Activated naive CD4-positive, alpha-beta T cell treated with anti-CD3 and anti-CD28 coated beads, Interleukin-2, amount 50 U/mL, for 24 hours (primary cell): ENCODE results near the gene P2RX3.
"Not testable (repeated sequence)": the region's sequence is repeated elsewhere in the genome, so short reads cannot be mapped to it uniquely, and the experiment has no call there.

Source experiments
- H3K27ac Mint-ChIP-seq: one replicate; pipeline ENCODE4 v1.8.0; 2021; ENCODE audit warnings: mild to moderate bottlenecking, mixed read lengths
- H3K27me3 Mint-ChIP-seq: one replicate; pipeline ENCODE4 v1.8.0; 2021; ENCODE audit warnings: mixed read lengths
- H3K36me3 Mint-ChIP-seq: one replicate; pipeline ENCODE4 v1.8.0; 2021; ENCODE audit warnings: mixed read lengths
- H3K4me1 Mint-ChIP-seq: one replicate; pipeline ENCODE4 v1.8.0; 2021; ENCODE audit warnings: mixed read lengths
- H3K4me3 Mint-ChIP-seq: one replicate; pipeline ENCODE4 v1.8.0; 2021; ENCODE audit warnings: mild to moderate bottlenecking, mixed read lengths
- H3K9me3 Mint-ChIP-seq: one replicate; pipeline ENCODE4 v1.8.0; 2021; ENCODE audit warnings: mixed read lengths

P2RX3 gene

GRCh38 chr11:57349491-57350274 lies 11.5 kb downstream of the P2RX3 start:
- peaks cover 8% of the 10 kb centered on the region for H3K4me1 Mint-ChIP-seq
- no peaks in the 10 kb centered on the region for H3K9me3 Mint-ChIP-seq
- no peak overlapping the region for H3K27ac Mint-ChIP-seq
- peaks cover 2% of the 10 kb centered on the region for H3K36me3 Mint-ChIP-seq
- peaks cover 5% of the 10 kb centered on the region for H3K27me3 Mint-ChIP-seq
- no peak overlapping the region for H3K4me3 Mint-ChIP-seq

- no peaks in the 10 kb centered on the region for H3K9me3 Mint-ChIP-seq
- H3K27me3 Mint-ChIP-seq, result peaks cover 6% of the 10 kb centered on the region
- H3K27ac Mint-ChIP-seq, result no peak overlapping the region
- H3K4me3 Mint-ChIP-seq, result no peak overlapping the region
- peaks cover 9% of the 10 kb centered on the region for H3K4me1 Mint-ChIP-seq
- H3K36me3 Mint-ChIP-seq, result peaks cover 2% of the 10 kb centered on the region
Measured at GRCh38 chr11:57353036-57353435, 14.9 kb downstream of the P2RX3 start.

GRCh38 chr11:57353446-57353845 lies 15.3 kb downstream of the P2RX3 start:
- no peaks in the 10 kb centered on the region for H3K9me3 Mint-ChIP-seq
- H3K27me3 Mint-ChIP-seq, result peaks cover 6% of the 10 kb centered on the region
- peaks cover 2% of the 10 kb centered on the region for H3K36me3 Mint-ChIP-seq
- H3K4me3 Mint-ChIP-seq, result no peak overlapping the region
- H3K27ac Mint-ChIP-seq, result peak overlapping the region; percentile 41
- H3K4me1 Mint-ChIP-seq, result peaks cover 9% of the 10 kb centered on the region

- peak overlapping the region; percentile 41 for H3K27ac Mint-ChIP-seq
- no peak overlapping the region for H3K4me3 Mint-ChIP-seq
- H3K36me3 Mint-ChIP-seq, result peaks cover 2% of the 10 kb centered on the region
- H3K9me3 Mint-ChIP-seq, result no peaks in the 10 kb centered on the region
- peaks cover 6% of the 10 kb centered on the region for H3K27me3 Mint-ChIP-seq
- H3K4me1 Mint-ChIP-seq, result peaks cover 9% of the 10 kb centered on the region
Measured at GRCh38 chr11:57353852-57354251, 15.7 kb downstream of the P2RX3 start.

GRCh38 chr11:57354699-57355098 lies 16.5 kb downstream of the P2RX3 start:
- no peaks in the 10 kb centered on the region for H3K9me3 Mint-ChIP-seq
- H3K4me3 Mint-ChIP-seq, result no peak overlapping the region
- H3K36me3 Mint-ChIP-seq, result peaks cover 2% of the 10 kb centered on the region
- H3K27me3 Mint-ChIP-seq, result peaks cover 6% of the 10 kb centered on the region
- H3K4me1 Mint-ChIP-seq, result peaks cover 9% of the 10 kb centered on the region
- no peak overlapping the region for H3K27ac Mint-ChIP-seq

GRCh38 chr11:57356268-57356667 lies 18.1 kb downstream of the P2RX3 start:
- Mint-ChIP-seq H3K9me3 (no peaks in the 10 kb centered on the region), H3K36me3 (peaks cover 2% of the 10 kb centered on the region), H3K4me1 (peaks cover 5% of the 10 kb centered on the region), H3K27ac (no peak overlapping the region), H3K27me3 (peaks cover 6% of the 10 kb centered on the region), H3K4me3 (no peak overlapping the region)

- H3K4me3 Mint-ChIP-seq, result no peak overlapping the region
Measured at GRCh38 chr11:57357310-57357709, 19.2 kb downstream of the P2RX3 start.

GRCh38 chr11:57357856-57358255 lies 19.7 kb downstream of the P2RX3 start:
- Mint-ChIP-seq H3K36me3 (no peaks in the 10 kb centered on the region), H3K9me3 (no peaks in the 10 kb centered on the region), H3K27me3 (peaks cover 4% of the 10 kb centered on the region), H3K27ac (no peak overlapping the region), H3K4me1 (peaks cover 5% of the 10 kb centered on the region), H3K4me3 (no peak overlapping the region)

More at GRCh38 chr11:57357310-57357709, 19.2 kb downstream of the P2RX3 start:
- Mint-ChIP-seq H3K27me3 (peaks cover 4% of the 10 kb centered on the region), H3K4me1 (peaks cover 5% of the 10 kb centered on the region), H3K27ac (no peak overlapping the region), H3K9me3 (no peaks in the 10 kb centered on the region), H3K36me3 (no peaks in the 10 kb centered on the region)

GRCh38 chr11:57358543-57358961 lies 20.4 kb downstream of the P2RX3 start:
- Mint-ChIP-seq H3K9me3 (no peaks in the 10 kb centered on the region), H3K36me3 (no peaks in the 10 kb centered on the region), H3K27ac (no peak overlapping the region), H3K4me3 (no peak overlapping the region), H3K4me1 (peaks cover 5% of the 10 kb centered on the region), H3K27me3 (peaks cover 4% of the 10 kb centered on the region)

GRCh38 chr11:57358991-57359390 lies 20.8 kb downstream of the P2RX3 start:
- Mint-ChIP-seq H3K4me1 (peaks cover 5% of the 10 kb centered on the region), H3K9me3 (no peaks in the 10 kb centered on the region), H3K27me3 (peaks cover 4% of the 10 kb centered on the region), H3K27ac (no peak overlapping the region), H3K4me3 (no peak overlapping the region), H3K36me3 (no peaks in the 10 kb centered on the region)

GRCh38 chr11:57359396-57359795 lies 21.2 kb downstream of the P2RX3 start:
- Mint-ChIP-seq H3K4me3 (no peak overlapping the region), H3K36me3 (no peaks in the 10 kb centered on the region), H3K27ac (no peak overlapping the region), H3K27me3 (peaks cover 4% of the 10 kb centered on the region), H3K4me1 (peaks cover 5% of the 10 kb centered on the region), H3K9me3 (no peaks in the 10 kb centered on the region)

- H3K9me3 Mint-ChIP-seq, result no peaks in the 10 kb centered on the region
- no peaks in the 10 kb centered on the region for H3K27me3 Mint-ChIP-seq
- no peak overlapping the region for H3K27ac Mint-ChIP-seq
Measured at GRCh38 chr11:57359896-57360690, 21.9 kb downstream of the P2RX3 start.

GRCh38 chr11:57360991-57361390 lies 22.8 kb downstream of the P2RX3 start:
- Mint-ChIP-seq H3K27ac (no peak overlapping the region), H3K36me3 (no peaks in the 10 kb centered on the region), H3K9me3 (no peaks in the 10 kb centered on the region), H3K4me3 (no peak overlapping the region), H3K4me1 (peaks cover 4% of the 10 kb centered on the region), H3K27me3 (no peaks in the 10 kb centered on the region)

More at GRCh38 chr11:57359896-57360690, 21.9 kb downstream of the P2RX3 start:
- peaks cover 5% of the 10 kb centered on the region for H3K4me1 Mint-ChIP-seq
- H3K4me3 Mint-ChIP-seq, result no peak overlapping the region
- no peaks in the 10 kb centered on the region for H3K36me3 Mint-ChIP-seq

- not testable (repeated sequence) for H3K27me3 Mint-ChIP-seq, H3K36me3 Mint-ChIP-seq, H3K4me1 Mint-ChIP-seq, H3K9me3 Mint-ChIP-seq, H3K4me3 Mint-ChIP-seq, H3K27ac Mint-ChIP-seq
Measured at GRCh38 chr11:57361420-57361819, 23.3 kb downstream of the P2RX3 start.

GRCh38 chr11:57361926-57362325 lies 23.8 kb downstream of the P2RX3 start:
- H3K27me3 Mint-ChIP-seq, result no peaks in the 10 kb centered on the region
- H3K9me3 Mint-ChIP-seq, result no peaks in the 10 kb centered on the region
- H3K27ac Mint-ChIP-seq, result no peak overlapping the region
- H3K4me1 Mint-ChIP-seq, result no peaks in the 10 kb centered on the region
- no peak overlapping the region for H3K4me3 Mint-ChIP-seq
- H3K36me3 Mint-ChIP-seq, result no peaks in the 10 kb centered on the region
